SU-DHL-6 (cell line): ENCODE measurements around the gene CORO1C.

ENCODE experiments used
- EZH2phosphoT487 ChIP-seq: fragments of 200-600 bp; sonication (generic), shearing (Covaris generic); conservative IDR thresholded peaks from 2 replicates; pipeline ENCODE4 v1.6.1; 2018; ENCODE audit warnings: mild to moderate bottlenecking, antibody characterized with exemption, low read length, moderate library complexity, mixed read lengths
- TF ChIP-seq, protein P1 (sequence below): fragments of 200-600 bp; sonication (generic); IDR thresholded peaks from one replicate; pipeline ENCODE4 v1.5.1; 2017; ENCODE audit warnings: antibody characterized with exemption, mild to moderate bottlenecking, low read length, moderate library complexity; ENCODE audit not compliant: insufficient read depth, poor library complexity, severe bottlenecking

DNA sequence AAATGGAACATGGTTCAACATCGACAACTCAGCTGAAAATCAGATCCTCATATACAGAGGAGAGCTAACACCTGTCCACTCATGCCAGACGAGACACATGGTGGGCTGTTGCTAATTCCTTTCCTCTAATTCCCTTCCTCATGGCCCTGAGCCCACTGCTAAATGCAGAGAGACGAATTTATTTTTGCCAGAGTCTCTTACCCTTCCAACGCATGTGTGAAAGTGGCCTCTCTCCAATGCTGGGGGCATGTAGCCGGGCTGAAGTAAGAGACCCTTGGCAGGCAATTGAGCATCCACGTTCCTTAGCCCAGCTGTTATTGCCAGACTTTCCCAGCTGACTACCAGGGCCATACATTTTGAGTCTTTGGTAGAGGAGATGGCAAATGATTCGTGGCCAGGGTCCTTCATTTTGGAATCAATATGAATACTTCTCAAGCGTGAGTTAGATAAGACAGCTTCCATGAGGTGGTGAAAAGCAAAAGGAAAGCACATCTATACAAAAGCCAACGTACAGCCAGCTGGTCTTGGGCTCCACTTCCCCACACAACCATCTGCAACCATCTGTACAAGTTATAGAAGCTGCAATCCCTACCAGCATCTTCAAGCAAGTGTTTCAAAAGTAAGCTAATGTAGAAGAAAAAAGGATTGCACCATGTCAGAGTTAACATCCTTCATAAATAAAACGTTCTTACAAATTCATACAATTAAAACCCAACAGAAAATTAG, 28.6 kb downstream of the CORO1C start:
- TF ChIP-seq, protein P1, sequence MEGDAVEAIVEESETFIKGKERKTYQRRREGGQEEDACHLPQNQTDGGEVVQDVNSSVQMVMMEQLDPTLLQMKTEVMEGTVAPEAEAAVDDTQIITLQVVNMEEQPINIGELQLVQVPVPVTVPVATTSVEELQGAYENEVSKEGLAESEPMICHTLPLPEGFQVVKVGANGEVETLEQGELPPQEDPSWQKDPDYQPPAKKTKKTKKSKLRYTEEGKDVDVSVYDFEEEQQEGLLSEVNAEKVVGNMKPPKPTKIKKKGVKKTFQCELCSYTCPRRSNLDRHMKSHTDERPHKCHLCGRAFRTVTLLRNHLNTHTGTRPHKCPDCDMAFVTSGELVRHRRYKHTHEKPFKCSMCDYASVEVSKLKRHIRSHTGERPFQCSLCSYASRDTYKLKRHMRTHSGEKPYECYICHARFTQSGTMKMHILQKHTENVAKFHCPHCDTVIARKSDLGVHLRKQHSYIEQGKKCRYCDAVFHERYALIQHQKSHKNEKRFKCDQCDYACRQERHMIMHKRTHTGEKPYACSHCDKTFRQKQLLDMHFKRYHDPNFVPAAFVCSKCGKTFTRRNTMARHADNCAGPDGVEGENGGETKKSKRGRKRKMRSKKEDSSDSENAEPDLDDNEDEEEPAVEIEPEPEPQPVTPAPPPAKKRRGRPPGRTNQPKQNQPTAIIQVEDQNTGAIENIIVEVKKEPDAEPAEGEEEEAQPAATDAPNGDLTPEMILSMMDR = no peak
- no peak for TF ChIP-seq EZH2phosphoT487
